ENCODE data around the gene INHBC.

Gene INHBC

GRCh38 chr12:57470286-57470969, 35.8 kb downstream of the INHBC start:
- DNase-seq: no peak

GRCh38 chr12:57470970-57471656, 36.5 kb downstream of the INHBC start:
- no peak for DNase-seq

DNA sequence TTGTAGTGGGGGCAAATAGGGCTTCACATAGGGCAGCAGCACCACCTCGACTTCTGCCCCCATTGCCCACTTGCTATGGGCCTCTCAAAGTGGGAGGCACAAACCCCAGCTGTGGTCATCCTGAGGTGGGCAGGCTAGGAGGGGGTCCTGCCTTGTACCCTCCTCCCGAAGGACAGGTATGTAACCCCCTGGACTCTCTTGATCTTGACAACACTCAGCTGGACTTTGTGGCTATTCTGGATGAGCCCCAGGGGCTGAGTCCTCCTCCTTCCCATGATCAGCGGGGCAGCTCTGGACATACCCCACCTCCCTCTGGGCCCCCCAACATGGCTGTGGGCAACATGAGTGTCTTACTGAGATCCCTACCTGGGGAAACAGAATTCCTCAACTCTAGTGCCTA, 37.1 kb downstream of the INHBC start:
- no peak for DNase-seq

GRCh38 chr12:57472391-57472790, 37.8 kb downstream of the INHBC start:
- DNase-seq: no peak

- DNase-seq: no peak
These were observed 38.8 kb downstream of the INHBC start for GRCh38 chr12:57473392-57473791.

DNA sequence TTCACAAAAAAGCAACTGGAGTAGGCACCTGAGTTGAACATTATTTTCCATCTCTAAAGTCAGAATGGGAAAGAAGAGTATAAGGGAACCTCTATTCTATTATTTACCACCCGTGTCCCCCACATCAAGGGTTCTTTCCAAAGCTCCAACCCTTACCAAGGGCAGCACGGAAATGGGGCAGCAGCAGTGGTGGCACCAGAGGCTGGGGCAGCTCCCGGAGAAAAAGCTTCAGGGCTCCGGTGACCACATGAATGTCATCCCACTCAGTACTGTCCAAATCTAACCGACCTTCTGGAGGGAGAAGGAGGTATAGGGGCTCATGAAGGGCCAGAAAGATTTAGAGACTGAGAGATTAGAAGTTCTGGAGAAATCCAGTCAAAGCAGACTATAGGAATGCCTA, 39.3 kb downstream of the INHBC start:
- no peak for DNase-seq

- DNase-seq: no peak
These were observed 39.8 kb downstream of the INHBC start for GRCh38 chr12:57474430-57474829.

DNA sequence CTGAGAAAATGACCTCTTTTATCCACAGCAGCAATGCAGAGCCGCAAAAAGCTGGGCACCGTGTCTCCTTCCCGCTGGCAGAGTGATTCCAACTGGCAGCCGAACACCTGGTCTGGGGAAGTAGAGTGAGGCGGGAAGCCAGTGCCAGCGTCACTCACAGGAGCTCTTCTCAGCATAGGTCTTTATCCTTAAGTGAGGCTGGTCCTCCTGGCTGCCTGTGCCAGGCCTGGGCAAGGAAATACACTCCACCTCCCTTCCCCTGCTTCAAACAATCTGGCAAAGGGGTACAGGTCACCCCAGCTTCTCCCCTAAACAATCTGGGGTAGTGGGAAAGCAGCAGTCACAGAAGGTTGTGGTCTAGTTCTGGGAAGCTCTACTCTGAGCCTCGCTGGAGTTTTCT, 40.3 kb downstream of the INHBC start:
- no peak for DNase-seq

GRCh38 chr12:57475271-57476161, 40.9 kb downstream of the INHBC start:
- no peak for DNase-seq

- DNase-seq: peak in 1 of 2 experiments; percentile 28
These were observed 41.8 kb downstream of the INHBC start for GRCh38 chr12:57476162-57476992.

- no peak for DNase-seq
These were observed 42.6 kb downstream of the INHBC start for GRCh38 chr12:57476993-57477709.

DNA sequence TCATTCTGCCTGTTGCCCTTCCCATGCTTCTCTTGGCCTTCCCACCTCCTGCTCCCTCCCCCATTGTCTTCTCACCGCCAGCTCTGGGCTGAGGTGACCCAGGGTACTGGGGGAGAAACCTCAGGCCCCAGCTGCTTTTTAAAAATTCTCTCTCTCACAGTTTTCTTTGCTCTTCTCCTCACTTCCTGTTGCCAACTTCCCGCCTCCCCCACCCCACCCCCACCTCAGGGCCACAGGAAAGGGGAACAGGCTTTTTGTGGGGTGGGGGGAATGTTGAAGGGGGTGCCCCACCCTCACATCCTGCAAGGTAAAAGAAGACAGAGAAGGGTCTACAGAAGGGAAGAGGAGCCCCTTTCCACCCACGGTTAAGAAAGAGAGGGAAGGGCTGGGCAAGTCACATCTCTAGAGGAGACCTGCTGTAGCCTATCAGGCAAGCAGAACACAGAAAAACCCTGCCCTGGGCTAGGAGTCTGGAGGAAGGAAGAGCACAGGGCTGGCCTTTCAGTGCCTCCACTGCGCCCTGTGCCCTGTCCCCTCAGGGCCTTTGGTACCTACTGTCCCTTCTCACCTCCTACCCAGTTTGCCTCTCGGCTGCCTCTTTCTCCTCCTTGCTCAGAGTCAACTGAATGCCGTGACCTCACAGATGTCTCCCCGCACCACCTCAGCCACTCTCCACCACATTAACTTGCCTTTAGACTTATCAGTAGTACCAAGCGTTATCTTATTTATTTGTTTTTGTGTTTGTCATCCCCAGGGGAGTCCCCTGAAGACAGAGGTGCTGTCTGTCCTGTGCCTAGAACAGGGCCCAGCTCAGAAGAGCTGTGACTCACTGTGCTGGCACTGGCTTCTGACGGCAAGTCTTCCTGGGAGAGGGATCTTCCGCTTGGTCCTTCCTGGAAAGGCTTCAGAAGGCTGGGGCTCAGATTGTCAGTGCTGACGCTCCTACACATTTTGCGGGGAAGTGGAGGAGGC, 43.4 kb downstream of the INHBC start:
- no peak for DNase-seq

DNA sequence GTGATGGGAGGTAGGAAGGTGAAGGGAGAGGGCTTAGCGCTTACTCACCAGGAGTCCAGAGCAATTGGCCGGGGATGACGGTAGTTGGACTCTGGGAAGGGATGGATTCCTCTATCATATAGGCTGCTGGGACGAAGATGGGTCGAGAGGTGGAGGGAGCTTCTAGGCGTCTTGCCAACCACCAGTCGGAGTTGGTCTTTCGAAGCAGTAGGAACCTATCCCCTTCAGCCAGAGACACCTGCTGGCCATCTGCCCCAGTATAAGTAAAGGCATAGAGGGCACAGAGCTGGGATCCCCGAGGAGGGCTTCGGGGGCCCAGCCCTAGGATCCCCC, 44.4 kb downstream of the INHBC start:
- DNase-seq: no peak

DNA sequence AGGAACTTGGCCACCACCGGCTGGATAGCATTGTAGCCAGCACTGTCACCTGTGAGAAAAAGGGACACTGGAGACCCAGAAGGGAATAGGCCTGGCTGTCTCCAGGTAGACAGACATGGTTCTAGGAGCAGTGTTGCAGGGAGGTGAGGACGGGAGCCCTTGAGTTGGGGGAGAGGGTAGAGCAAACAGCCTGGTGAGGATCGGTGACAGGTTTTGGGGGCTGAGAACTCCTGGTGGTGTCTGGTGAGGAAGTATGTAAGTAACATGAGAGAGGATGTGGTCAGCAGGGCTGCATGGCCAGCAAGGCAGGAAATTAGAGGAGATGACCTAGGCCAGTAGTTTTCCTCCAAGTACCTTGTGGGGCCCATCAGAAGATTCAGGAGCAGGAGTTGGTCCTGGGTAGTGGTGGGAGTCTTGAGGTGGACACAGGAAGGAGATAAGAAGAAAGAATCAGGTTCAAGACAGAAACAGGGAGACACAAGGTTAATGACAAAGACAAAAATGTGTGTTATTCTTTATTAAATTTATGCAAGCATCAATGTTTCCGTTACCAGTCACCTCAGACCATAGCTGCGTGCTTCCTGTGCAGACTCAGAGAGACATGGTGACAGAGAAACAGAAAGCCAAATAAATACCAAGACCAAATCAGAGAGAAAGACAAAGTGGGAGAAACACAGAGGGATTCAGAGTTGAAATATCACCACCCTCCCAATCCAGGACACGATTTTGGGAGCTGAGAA, 45.0 kb downstream of the INHBC start, which contains the start of gene ARHGAP9:
Gene ARHGAP9, minus strand, starts transcription at position 491 of the 740 bp plus-strand sequence. Its CDS starts 460 bp downstream, at position 31.
- no peak for DNase-seq

GRCh38 chr12:57481671-57482070, 47.1 kb downstream of the INHBC start:
- DNase-seq: no peak

DNA sequence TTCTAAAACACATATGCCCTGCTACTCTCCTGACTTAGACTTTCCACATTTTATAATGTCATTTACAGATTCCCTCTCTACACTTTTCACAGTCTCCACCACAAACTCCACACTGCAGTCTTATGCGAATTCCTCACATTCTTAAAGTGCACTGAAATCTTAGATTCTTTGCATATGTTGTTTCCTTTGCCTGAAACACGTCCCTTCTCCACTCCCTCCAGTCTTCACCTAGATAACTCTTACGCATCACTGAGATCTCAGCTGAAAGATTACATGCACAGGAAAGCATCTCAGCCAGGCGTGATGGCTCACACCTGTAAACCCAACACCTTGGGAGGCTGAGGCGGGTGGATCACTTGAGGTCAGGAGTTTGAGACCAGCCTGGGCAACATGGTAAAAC, 48.9 kb downstream of the INHBC start:
- DNase-seq: no peak

DNA sequence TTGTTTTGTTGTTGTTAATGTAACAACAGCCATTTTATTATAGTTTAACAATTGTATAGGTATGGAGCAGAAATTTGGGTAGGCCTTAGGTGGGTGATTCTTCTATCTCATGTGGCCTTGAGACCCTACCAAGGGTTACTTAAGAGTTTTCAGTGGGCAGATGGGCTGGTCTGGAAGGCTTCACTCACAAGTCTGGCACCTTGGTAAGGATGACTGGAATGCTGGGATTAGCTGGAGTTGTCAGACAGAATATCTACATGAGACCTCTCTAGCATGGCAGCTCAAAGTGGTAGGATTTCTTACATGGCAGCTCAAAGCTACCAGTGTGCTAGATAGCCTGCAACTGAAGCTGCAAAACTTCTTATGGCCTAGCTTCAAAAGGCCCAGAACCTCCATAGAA, 51.1 kb downstream of the INHBC start:
- no peak for DNase-seq

GRCh38 chr12:57487055-57487596, 52.5 kb downstream of the INHBC start:
- no peak for DNase-seq

DNA sequence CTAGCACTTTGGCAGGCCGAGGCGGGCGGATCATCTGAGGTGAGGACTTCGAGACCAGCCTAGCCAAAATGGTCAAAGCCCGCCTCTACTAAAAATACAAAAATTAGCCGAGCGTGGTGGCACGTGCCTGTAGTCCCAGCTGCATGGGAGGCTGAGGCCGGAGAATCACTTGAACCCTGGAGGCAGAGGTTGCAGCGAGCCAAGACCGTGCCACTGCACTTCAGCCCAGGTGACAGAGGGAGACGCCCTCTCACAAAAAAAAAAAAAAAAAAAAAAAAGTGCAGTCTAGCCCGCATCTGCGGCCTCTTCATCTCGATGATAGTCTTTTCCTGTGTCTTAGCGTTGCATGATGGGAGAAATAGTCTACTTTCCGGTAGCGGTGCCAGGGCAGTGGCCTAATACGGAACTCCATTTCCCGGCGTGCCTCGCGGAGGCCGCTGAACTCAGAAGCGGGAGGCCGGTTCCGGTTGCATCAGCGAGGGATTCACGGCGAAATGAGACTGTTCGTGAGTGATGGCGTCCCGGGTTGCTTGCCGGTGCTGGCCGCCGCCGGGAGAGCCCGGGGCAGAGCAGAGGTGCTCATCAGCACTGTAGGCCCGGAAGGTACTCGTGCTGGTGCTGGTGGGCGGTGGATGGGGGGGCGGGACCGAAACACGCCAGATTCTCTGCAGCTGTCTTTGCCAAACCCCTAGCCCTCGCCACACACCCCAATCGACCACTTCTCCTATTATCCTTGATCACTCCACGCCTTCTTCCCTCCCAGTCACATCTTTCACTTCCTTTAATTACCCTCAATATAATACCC, 53.2 kb downstream of the INHBC start, which contains the start of gene MARS1:
Gene MARS1, plus strand, starts transcription at position 472 of the 805 bp plus-strand sequence. Its CDS starts 23 bp downstream, at position 495.
- peak; percentile 93 to 96 for DNase-seq

Data from NCI-H1930 (cell line).